Measurements from ENCODE around the gene SPRR4. TPM values are rescaled to one million over a fixed set of nuclear protein-coding genes. Genes with fewer than 3 reads are reported as not detected.

Gene SPRR4
- not detected in 2 replicates for total RNA-seq (2014; rRNA removed; shearing (Covaris generic))

- DNase-seq (ENCODE audit: low spot score), result no peak
Measured at GRCh38 chr1:152970495-152970894, at the start of gene SPRR4. Gene SPRR4, plus strand, starts transcription at chr1:152970648. Its CDS starts 1,243 bp downstream, at chr1:152971891.

DNA sequence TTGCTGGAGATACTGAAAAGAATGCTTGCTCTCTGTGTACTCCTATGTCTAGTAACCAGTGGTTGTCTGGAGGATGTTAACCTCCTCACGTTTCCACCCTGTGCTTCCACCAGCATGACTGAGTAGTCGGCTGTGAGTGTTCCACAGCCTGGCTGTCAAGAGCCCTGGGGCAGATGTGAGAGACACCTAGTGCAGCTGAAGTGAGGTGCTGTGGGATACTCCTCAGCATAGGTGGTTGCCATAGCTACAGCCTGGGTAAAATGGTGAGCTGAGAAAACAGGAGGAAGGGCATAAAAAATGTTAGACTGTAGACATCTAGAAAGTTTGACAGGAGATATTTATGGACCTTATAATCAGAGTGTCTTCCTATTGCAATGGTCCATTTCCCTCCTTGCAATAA, 46.3 kb upstream of the SPRR4 start:
- DNase-seq (ENCODE audit: low spot score), result no peak

- peak; percentile 66 for DNase-seq (ENCODE audit: low spot score)
Measured at GRCh38 chr1:152926091-152926490, 44.4 kb upstream of the SPRR4 start.

- no peak for DNase-seq (ENCODE audit: low spot score)
Measured at GRCh38 chr1:152928671-152929070, 41.8 kb upstream of the SPRR4 start.

- DNase-seq (ENCODE audit: low spot score), result no peak
Measured at GRCh38 chr1:152932170-152932811, 38.2 kb upstream of the SPRR4 start.

GRCh38 chr1:152933196-152933595, 37.3 kb upstream of the SPRR4 start:
- DNase-seq (ENCODE audit: low spot score), result no peak

DNA sequence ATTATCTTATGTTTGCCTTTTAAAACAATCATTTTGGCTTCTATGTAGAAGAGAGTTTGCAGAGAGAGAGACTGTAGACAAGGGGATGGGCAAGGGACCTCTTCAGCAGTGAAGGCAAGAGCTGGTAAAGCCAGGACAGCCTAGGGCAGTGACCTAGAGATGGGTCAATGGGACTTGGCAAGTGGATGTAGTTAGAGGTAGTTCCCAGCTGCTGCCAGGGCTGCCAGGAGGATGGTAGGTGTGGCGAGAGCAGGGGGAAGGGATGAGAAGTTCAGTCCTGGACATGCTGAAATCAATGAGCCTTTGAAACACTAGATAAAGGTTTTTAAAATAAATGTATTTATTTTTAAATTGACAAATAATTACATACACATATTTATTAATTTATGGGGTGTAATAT, 29.8 kb upstream of the SPRR4 start:
- DNase-seq (ENCODE audit: low spot score), result no peak

- no peak for DNase-seq (ENCODE audit: low spot score)
Measured at GRCh38 chr1:152941037-152941711, 29.3 kb upstream of the SPRR4 start.

- no peak for DNase-seq (ENCODE audit: low spot score)
Measured at GRCh38 chr1:152942161-152942560, 28.3 kb upstream of the SPRR4 start.

DNA sequence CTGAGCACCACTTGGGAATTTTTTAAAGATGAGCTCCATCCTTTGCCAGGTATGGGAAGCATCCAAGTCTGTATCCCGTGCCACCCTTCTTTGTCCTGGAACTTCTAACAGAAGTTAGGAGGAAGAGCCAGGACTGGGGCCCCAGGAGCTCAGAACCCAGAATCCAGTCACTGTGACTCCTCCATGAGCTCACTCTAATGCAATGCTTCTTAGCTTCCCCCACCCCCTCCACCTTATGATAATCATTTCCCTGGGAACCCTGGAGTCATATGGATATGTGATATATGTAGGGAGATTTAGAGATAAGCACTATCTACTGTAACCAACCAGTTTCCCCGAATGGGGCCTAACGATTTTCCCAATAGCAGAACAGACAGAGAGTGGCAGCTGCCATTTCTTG, 24.2 kb upstream of the SPRR4 start:
- no peak for DNase-seq (ENCODE audit: low spot score)

- no peak for DNase-seq (ENCODE audit: low spot score)
Measured at GRCh38 chr1:152946651-152947256, 23.7 kb upstream of the SPRR4 start, which contains the start of gene SPRR5. Gene SPRR5, plus strand, starts transcription at chr1:152947206. Its CDS starts 1,349 bp downstream, at chr1:152948555.

GRCh38 chr1:152951711-152952110, 18.7 kb upstream of the SPRR4 start:
- no peak for DNase-seq (ENCODE audit: low spot score)

DNA sequence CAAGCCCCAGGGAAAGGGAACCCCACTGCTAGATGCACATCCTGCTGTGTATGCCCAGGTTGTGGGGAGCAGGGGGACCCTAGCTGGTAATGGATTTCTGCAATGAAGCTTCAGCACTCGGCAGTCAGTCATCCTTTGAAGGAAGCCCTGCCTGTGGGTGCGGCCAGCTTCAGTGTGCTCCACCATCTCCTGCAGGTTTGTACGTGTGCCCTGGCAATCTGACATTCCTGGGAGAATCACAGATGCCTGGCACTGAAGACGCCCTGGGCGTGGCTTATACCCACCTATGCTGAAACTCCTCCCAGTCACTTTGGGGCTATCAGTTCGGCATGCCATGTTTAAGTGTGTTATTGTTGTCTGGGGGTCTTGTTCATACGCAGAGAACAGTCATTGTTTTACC, 16.7 kb upstream of the SPRR4 start:
- DNase-seq (ENCODE audit: low spot score), result peak; percentile 22

DNA sequence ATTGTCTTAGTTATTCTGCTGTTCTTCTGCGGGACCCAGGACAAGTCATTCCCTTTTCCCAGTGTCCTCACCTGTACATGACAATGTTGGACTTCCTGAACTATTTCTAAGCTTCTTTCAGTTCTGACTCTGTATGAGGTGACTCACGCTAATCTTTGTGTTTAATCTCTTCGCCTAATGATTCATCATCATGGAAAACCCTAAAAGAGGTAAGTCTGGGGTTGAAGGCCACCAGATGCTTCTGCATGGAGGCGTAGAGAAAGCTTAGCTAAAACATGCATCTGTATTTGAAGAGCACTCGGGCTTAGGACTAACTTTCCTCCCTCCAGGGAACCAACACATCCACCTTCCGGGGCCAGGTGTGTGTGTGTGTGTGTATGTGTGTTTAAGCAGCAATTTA, 16.0 kb upstream of the SPRR4 start:
- peak; percentile 57 for DNase-seq (ENCODE audit: low spot score)

DNA sequence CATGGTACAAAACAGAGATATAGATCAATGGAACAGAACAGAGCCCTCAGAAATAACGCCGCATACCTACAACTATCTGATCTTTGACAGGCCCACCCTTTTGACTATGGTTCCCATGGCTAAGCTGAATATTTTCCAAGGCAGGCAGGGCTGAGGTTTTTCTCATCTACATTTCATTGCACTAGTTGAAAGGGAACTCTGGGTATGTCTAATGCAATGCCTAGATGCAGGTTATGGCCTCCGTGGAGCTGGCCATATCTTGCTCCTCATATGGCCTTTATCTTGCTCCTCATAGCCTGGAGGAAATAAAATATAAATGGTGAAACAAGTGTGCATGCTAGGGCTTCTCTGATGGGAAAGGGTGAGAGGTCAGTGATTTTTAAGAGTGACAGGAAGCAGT, 12.9 kb upstream of the SPRR4 start:
- no peak for DNase-seq (ENCODE audit: low spot score)

DNA sequence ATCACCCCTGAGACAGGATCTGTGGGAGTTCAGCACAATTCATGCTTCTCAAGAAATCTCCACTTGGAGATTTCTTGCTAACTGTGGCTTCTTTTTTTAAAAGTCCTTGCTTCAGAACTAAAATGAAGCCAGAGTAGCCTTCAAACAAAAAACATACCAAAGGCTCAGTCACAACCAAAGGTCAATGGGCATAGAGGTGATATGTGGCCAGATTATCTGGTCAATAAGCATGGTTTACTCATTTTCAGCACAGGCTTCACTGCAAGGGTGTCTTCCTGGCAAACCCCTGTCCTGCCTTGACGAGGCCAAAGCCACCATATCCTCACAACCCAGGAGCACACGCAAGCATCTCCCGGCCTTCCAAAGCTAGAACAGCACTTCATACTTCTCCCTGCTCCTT, 11.2 kb upstream of the SPRR4 start:
- DNase-seq (ENCODE audit: low spot score), result no peak

GRCh38 chr1:152959801-152960451, 10.5 kb upstream of the SPRR4 start:
- DNase-seq (ENCODE audit: low spot score), result no peak

- no peak for DNase-seq (ENCODE audit: low spot score)
Measured at GRCh38 chr1:152960452-152961044, 9.9 kb upstream of the SPRR4 start.

- DNase-seq (ENCODE audit: low spot score), result no peak
Measured at GRCh38 chr1:152961226-152961891, 9.1 kb upstream of the SPRR4 start.

GRCh38 chr1:152962876-152963415, 7.5 kb upstream of the SPRR4 start:
- DNase-seq (ENCODE audit: low spot score), result no peak

- DNase-seq (ENCODE audit: low spot score), result no peak
Measured at GRCh38 chr1:152964536-152964935, 5.9 kb upstream of the SPRR4 start.

Data from HT-29 (cell line).